Upper lobe of right lung (tissue), 1 donor: Measurements from ENCODE around the gene HTT. TPM values are rescaled to one million over a fixed set of nuclear protein-coding genes. Genes with fewer than 3 reads are reported as not detected.
A peak's percentile ranks its signal among the peaks of the same experiment; 100 is the strongest.

Source experiments
- ATAC-seq: fragments of 200-7000 bp; cut with Tn5 transposase; one replicate; pipeline ENCODE4 v1.9.1; 2020; ENCODE audit warnings: mild to moderate bottlenecking, moderate library complexity
- DNase-seq: peaks from one replicate; pipeline ENCODE4 v3.0.0-alpha.2; 2020
- H3K27ac ChIP-seq: fragments of 200-600 bp; one replicate; pipeline ENCODE4 v1.8.0; 2022
- H3K27me3 ChIP-seq: fragments of 200-600 bp; one replicate; pipeline ENCODE4 v1.8.0; 2022; ENCODE audit warnings: mild to moderate bottlenecking
- H3K36me3 ChIP-seq: fragments of 200-600 bp; one replicate; pipeline ENCODE4 v1.8.0; 2022
- H3K4me1 ChIP-seq: fragments of 200-600 bp; one replicate; pipeline ENCODE4 v1.8.0; 2022
- H3K4me3 ChIP-seq: fragments of 200-600 bp; one replicate; pipeline ENCODE4 v1.8.0; 2022; ENCODE audit warnings: mild to moderate bottlenecking
- H3K9me3 ChIP-seq: fragments of 200-600 bp; one replicate; pipeline ENCODE4 v1.8.0; 2022
- CTCF ChIP-seq: fragments of 200-600 bp; IDR thresholded peaks from one replicate; pipeline ENCODE4 v1.8.0; 2022; ENCODE audit warnings: antibody characterized with exemption
- intact Hi-C: fragments of 100-400 bp; cut with DNase I; formaldehyde crosslinking; loops from one replicate; pipeline ENCODE4 v1.11.0; 2022
- total RNA-seq: library from RNA; stranded (reverse); fragmentation: NEBNext Ultra II Directional; extraction: Animal tissue kit (Norgen Biotek cat#: 25700); gene quantifications from one replicate; pipeline ENCODE4 v1.2.1, GENCODE V29; 2021
- donor health status: DM: no; HTN: yes; CAD: no; lungs with severe emphysema.

HTT gene
- total RNA-seq, 1 donor from 2014 or later: 73.6 TPM

- no peak for ATAC-seq
- DNase-seq: no peak
- no peaks in the 10 kb centered on the region for H3K4me1 ChIP-seq
- H3K36me3 ChIP-seq: no peaks in the 10 kb centered on the region
- intact Hi-C loops: no loop called here
- H3K27me3 ChIP-seq: no peaks in the 10 kb centered on the region
- no peak overlapping the region for H3K4me3 ChIP-seq
- no peak for TF ChIP-seq CTCF
- H3K27ac ChIP-seq: no peak overlapping the region
- H3K9me3 ChIP-seq: no peaks in the 10 kb centered on the region
Measured at GRCh38 chr4:3067473-3068001, 6.9 kb upstream of the HTT start.

GRCh38 chr4:3069661-3070199 is 4.8 kb upstream of the HTT start:
- H3K4me1 ChIP-seq: peaks cover 5% of the 10 kb centered on the region
- DNase-seq: no peak
- intact Hi-C loops: loop anchor here (10.0 kb wide), 1 partner anchor 215 kb away; no protein-coding TSS in a partner anchor

GRCh38 chr4:3070709-3071500 is 3.6 kb upstream of the HTT start:
- Histone ChIP-seq H3K9me3 (no peaks in the 10 kb centered on the region), H3K4me3 (no peak overlapping the region), H3K4me1 (peaks cover 9% of the 10 kb centered on the region), H3K36me3 (no peaks in the 10 kb centered on the region), H3K27me3 (no peaks in the 10 kb centered on the region), H3K27ac (no peak overlapping the region)
- ATAC-seq (no peak), DNase-seq (no peak)
- intact Hi-C loops: loop anchor here (10.0 kb wide), 1 partner anchor 214 kb away; no protein-coding TSS in a partner anchor
- no peak for TF ChIP-seq CTCF

More at GRCh38 chr4:3069661-3070199, 4.8 kb upstream of the HTT start:
- H3K9me3 ChIP-seq: no peaks in the 10 kb centered on the region
- no peak overlapping the region for H3K4me3 ChIP-seq
- no peak for ATAC-seq
- no peaks in the 10 kb centered on the region for H3K27me3 ChIP-seq
- TF ChIP-seq CTCF: no peak
- no peak overlapping the region for H3K27ac ChIP-seq
- H3K36me3 ChIP-seq: no peaks in the 10 kb centered on the region

GRCh38 chr4:3071811-3072210 is 2.7 kb upstream of the HTT start:
- Histone ChIP-seq H3K27ac (no peak overlapping the region), H3K36me3 (no peaks in the 10 kb centered on the region), H3K9me3 (no peaks in the 10 kb centered on the region), H3K4me1 (peaks cover 18% of the 10 kb centered on the region), H3K27me3 (no peaks in the 10 kb centered on the region), H3K4me3 (no peak overlapping the region)
- ATAC-seq: no peak
- DNase-seq: no peak
- no peak for TF ChIP-seq CTCF
- intact Hi-C loops: loop anchor here (10.0 kb wide), 1 partner anchor 213 kb away; no protein-coding TSS in a partner anchor

GRCh38 chr4:3073158-3074077 is 1.1 kb upstream of the HTT start:
- intact Hi-C loops: loop anchor here (10.0 kb wide), 1 partner anchor 211 kb away; no protein-coding TSS in a partner anchor
- no peaks in the 10 kb centered on the region for H3K27me3 ChIP-seq
- no peaks in the 10 kb centered on the region for H3K9me3 ChIP-seq
- H3K27ac ChIP-seq: no peak overlapping the region
- peaks cover 18% of the 10 kb centered on the region for H3K4me1 ChIP-seq
- H3K36me3 ChIP-seq: no peaks in the 10 kb centered on the region
- ATAC-seq (no peak), DNase-seq (no peak)
- peak overlapping the region; percentile 81 for H3K4me3 ChIP-seq
- peak; percentile 6 for TF ChIP-seq CTCF
